H54 (cell line): ENCODE data around the gene PNKP.

Experiments used
- DNase-seq: peaks from one replicate; pipeline ENCODE4 v3.0.0; 2011; ENCODE audit warnings: low spot score, mixed read lengths; ENCODE audit not compliant: insufficient read length
- FAIRE-seq: peaks from 3 replicates; lab custom pipeline; 2011; peaks lifted over from hg19 to GRCh38; lab: Jason Lieb, UNC
- POLR2A ChIP-seq: IDR thresholded peaks from 2 replicates; pipeline ENCODE4 v1.6.1; 2011; ENCODE audit warnings: low read depth, mild to moderate bottlenecking, low read length

Gene PNKP

GRCh38 chr19:49862391-49863253, 4.8 kb downstream of the PNKP start:
- no peak for DNase-seq
- TF ChIP-seq POLR2A, result no peak
- FAIRE-seq, result no peak

DNA sequence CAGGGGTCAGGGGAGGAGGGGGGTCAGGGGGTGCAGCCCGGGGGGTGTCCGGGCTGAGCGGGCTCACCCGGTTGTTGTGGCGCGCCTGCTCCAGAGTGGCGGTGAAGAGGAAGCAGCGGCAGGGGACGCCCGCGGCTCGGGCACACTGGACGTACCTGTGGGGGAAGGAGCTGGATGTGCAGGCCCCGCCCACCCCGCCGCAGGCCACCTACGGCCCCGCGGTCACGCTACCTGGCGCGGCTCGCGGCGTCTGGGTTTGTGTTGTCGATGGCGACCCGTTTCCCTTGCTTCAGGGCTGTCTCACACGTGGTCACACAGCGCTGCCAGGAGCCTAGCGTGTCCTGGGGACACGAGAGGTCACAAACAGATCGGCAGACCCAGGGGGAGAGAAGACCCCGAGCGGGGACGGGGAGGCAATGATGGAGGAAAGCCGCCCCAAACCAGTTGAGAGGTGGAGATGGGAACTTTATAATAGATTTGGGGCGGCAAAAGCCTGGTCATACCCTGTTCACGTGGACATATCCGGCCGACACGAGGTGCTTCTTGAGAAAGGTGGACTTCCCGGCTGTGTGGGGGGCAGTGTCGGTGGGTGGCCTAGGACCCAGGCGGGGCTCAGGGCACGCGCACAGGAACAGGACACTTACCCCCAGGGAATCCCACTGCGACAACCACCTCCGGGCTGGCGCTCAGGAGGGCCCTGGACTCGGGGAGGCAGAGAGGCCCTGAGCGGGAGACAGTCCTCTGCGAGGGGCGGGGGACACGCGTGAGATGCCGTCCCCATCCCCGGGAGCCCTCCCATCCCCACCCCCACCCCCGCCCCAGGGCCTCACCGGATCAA, 5.6 kb downstream of the PNKP start:
- DNase-seq (no peak), FAIRE-seq (no peak)
- no peak for TF ChIP-seq POLR2A

DNA sequence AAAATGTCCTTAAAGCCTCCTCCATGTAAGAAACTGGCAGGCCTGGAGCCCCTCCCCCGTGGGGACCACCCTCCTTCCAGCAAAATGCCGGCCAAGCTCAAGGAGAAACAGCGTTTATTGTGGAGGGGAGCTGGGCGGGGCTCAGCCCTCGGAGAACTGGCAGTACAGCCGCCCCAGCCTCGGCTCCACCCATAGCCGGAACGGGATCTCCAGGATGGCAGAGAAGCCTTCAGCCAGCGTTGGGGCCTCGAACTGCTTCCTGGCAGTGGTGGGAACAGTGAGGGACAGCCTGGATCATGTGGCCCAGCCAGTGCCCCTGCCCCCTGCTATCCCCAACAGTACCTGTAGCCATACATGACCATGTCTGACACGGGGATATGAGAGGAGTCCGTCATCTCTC, 6.3 kb downstream of the PNKP start:
- no peak for FAIRE-seq

DNA sequence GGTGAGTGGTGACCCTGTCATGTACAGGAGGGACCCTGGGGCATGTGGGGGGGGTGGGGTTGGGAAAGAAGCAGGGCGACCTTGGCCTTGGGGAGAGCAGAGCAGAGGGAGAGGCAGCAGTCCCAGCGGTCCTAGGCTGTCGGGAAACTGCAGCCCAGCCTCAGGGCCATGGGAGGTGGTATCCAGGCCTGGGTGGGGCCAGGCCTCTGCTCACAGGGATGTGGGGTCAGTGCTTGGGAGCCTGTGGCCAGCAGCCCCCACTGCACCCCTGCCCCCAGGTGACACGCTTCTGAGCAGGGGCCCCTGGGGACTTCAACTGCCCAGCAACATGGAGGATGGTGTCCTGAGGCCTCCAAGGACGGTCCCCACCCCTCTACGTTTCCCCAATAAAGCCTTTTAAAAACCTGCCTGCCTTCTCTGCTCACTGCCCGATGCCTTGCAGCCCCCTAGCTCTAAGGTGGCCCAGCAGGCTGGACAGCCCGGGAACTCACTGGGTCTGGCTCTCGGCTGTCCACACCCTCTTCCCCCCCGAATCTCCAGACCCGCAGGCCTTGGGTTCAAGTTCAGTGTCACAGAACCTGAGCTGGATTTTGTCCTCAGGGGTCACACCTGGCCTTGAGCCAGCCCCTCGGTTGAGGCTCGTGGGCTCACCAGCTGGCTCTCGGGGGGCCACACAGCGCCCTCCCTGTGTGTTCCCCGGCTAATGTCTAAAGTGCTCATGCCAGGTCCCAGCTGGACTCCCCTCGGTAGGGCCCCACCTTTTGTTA, 6.9 kb downstream of the PNKP start:
- no peak for TF ChIP-seq POLR2A
- DNase-seq, result no peak
- FAIRE-seq, result no peak

More for the DNA sequence above, 6.3 kb downstream of the PNKP start:
- no peak for TF ChIP-seq POLR2A
- no peak for DNase-seq

GRCh38 chr19:49859682-49860335, 7.6 kb downstream of the PNKP start:
- no peak for TF ChIP-seq POLR2A
- no peak for DNase-seq
- no peak for FAIRE-seq

DNA sequence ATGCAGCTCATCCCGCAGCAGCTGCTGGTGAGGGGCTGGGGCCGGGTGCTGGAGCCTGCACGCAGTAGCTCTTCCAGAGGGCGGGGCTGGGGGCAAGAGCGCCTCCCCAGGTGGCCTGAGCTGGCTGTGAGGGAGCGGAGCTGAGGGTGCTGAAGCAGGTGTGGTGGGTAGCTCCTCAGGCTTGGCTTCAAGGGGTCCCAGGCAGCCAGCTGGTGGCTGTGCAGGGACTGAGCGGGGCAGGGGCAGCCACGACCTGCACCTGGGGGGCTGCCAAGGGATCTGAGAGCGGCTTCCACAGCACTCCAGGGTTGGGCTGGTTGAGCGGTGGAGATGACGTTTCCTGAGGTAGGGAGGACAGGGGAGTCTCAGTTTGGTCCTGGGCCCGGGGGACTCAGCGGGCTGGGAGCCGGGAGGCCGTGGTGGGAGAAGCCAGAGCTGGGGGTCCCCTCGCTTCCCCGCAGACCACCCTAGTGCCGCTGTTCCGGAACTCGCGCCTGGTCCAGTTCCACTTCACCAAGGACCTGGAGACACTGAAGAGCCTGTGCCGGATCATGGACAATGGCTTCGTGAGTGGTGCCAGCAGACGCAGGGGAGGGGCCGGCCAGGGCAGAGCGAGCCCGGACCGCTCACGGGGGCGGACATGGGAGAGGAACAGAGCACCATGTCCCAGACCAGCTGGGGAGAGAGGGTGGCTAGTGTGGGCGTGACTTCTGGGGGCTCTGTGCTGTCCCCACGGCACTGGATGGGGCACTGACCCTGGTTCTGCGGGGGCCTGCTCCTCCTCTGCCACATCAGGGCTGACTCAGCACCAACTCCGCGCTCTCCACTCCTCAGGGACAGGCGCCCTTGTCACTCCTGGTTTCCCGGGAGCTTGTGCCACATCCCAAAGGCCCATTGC, 9.0 kb downstream of the PNKP start:
- no peak for DNase-seq
- no peak for TF ChIP-seq POLR2A
- FAIRE-seq, result no peak

DNA sequence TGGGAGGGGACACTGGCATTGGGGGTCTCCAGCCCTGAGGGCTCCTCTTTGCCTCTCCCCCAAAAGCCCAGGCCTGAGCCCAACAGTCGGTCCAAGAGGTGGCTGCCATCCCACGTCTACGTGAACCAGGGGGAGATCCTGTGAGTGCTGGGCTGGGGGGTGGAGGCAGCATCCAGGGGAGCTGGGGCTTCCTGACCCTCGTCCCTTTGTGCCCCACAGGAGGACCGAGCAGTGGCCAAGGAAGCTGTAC, 9.6 kb downstream of the PNKP start:
- TF ChIP-seq POLR2A, result no peak
- no peak for FAIRE-seq
- DNase-seq, result no peak

GRCh38 chr19:49857061-49857837, 10.1 kb downstream of the PNKP start:
- DNase-seq, result no peak
- FAIRE-seq, result no peak
- no peak for TF ChIP-seq POLR2A

- DNase-seq, result no peak
- no peak for FAIRE-seq
- no peak for TF ChIP-seq POLR2A
Measured at GRCh38 chr19:49856574-49857021, 10.8 kb downstream of the PNKP start.

DNA sequence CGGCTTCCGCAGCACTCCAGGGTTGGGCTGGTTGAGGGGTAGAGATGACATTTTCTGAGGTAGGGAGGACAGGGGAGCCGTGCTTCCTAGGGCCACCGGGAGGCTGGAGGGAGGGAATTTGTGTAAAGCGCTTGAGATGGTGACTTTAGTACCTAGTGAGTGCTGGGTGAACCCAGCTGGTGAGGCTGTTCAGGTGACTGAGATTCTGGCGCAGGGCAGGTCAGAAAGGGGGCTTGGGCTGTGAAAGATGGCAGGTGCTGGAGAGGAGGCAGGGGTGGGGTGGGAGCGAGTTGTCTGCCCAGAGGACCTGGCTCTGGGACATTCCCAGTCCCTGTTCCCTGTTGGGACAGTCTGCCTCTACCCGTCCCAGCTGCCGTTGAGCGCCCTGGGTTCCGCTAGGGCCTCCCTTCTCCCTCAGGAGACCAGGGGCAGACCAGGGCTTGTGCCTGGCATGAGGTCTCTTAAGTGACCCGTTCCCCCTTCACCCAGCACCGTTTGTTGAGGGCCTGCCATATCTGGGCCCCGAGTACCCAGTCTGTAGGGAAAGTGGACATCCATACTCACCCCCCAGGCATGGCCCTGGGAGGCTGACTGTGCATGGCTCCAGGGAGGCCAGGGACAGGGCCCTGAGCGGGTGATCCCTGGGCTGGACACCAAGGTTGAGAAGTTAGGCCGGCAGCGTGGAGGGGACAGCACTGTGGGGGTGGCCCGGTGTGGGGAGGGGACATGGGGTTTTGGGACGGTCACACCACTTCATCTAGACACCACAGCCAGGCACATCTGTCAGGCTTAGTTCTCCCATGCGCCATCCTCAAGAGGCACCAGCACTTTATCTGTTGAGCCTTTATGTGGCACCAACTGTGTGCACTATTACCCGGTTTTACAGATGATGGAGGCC, 11.5 kb downstream of the PNKP start:
- TF ChIP-seq POLR2A, result no peak
- FAIRE-seq (no peak), DNase-seq (no peak)

DNA sequence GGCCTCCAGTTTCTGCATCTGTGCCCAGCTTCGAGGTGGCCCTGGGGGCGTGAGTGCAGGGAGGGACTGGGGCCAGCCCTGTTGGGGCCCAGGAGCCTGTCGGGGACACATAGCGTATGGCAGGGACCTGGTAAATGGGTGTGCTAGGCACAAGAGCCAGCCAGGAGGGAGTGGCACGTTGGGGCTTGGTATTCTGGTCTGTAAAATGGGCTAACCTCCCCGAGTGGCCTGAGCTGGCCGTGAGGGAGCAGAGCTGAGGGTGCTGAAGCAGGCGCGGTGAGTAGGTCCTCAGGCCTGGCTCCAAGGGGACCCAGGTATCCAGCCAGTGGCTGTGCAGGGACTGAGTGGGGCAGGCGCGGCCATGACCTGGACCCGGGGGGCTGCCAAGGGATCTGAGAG, 12.1 kb downstream of the PNKP start:
- DNase-seq (no peak), FAIRE-seq (no peak)
- no peak for TF ChIP-seq POLR2A
